OCI-LY1 (cell line): ENCODE data around the gene ROBO4.

ENCODE experiments used
- H2AFZ ChIP-seq: fragments of 200-600 bp; sonication (generic), shearing (Covaris generic); 2 replicates; pipeline ENCODE4 v1.6.0; 2014; ENCODE audit warnings: antibody characterized with exemption, mild to moderate bottlenecking, low read length
- H3F3A ChIP-seq: fragments of 200-600 bp; sonication (generic), shearing (Covaris generic); 2 replicates; pipeline ENCODE4 v1.6.0; 2014; ENCODE audit warnings: mild to moderate bottlenecking, antibody characterized with exemption, low read length, moderate library complexity; ENCODE audit not compliant: insufficient read depth
- H3K27ac ChIP-seq: fragments of 200-600 bp; sonication (generic); 2 replicates; pipeline ENCODE4 v1.5.1; 2014; ENCODE audit warnings: low read length, mixed run types, mild to moderate bottlenecking, low read depth; ENCODE audit not compliant: poor library complexity, severe bottlenecking
- H3K27me3 ChIP-seq: fragments of 200-600 bp; sonication (generic); 2 replicates; pipeline ENCODE4 v1.6.0; 2014; ENCODE audit warnings: antibody characterized with exemption, mild to moderate bottlenecking, low read length, moderate library complexity; ENCODE audit not compliant: insufficient read depth
- H3K36me3 ChIP-seq: fragments of 200-600 bp; sonication (generic); 2 replicates; pipeline ENCODE4 v1.6.1; 2014; ENCODE audit warnings: mild to moderate bottlenecking, antibody characterized with exemption, low read length, moderate library complexity, mixed read lengths; ENCODE audit not compliant: insufficient read depth
- H3K4me1 ChIP-seq: fragments of 200-600 bp; sonication (generic); 2 replicates; pipeline ENCODE4 v1.5.1; 2014; ENCODE audit warnings: mild to moderate bottlenecking, low read length, moderate library complexity; ENCODE audit not compliant: insufficient read depth, severe bottlenecking
- H3K4me2 ChIP-seq: fragments of 200-600 bp; sonication (generic), shearing (Covaris generic); 2 replicates; pipeline ENCODE4 v1.6.1; 2014; ENCODE audit warnings: low read length
- H3K4me3 ChIP-seq: fragments of 200-600 bp; sonication (generic); 2 replicates; pipeline ENCODE4 v1.5.1; 2014; ENCODE audit warnings: low read length, low read depth, mild to moderate bottlenecking, mixed read lengths; ENCODE audit not compliant: poor library complexity, severe bottlenecking
- H3K79me2 ChIP-seq: fragments of 200-600 bp; shearing (Covaris generic); 2 replicates; pipeline ENCODE4 v1.6.1; 2016; ENCODE audit warnings: mixed run types, low read length, mixed read lengths; ENCODE audit not compliant: insufficient read depth
- H3K9ac ChIP-seq: fragments of 200-600 bp; sonication (generic), shearing (Covaris generic); 2 replicates; pipeline ENCODE4 v1.6.1; 2014; ENCODE audit warnings: mild to moderate bottlenecking, low read length, mixed read lengths
- H3K9me2 ChIP-seq: fragments of 200-600 bp; sonication (generic), shearing (Covaris generic); 2 replicates; pipeline ENCODE4 v1.6.1; 2014; ENCODE audit warnings: low read depth, mild to moderate bottlenecking, low read length, mixed read lengths
- H3K9me3 ChIP-seq: fragments of 200-600 bp; shearing (Covaris generic); 2 replicates; pipeline ENCODE4 v1.6.1; 2014; ENCODE audit warnings: low read length, mixed read lengths
- H4K20me1 ChIP-seq: fragments of 200-600 bp; sonication (generic), shearing (Covaris generic); 2 replicates; pipeline ENCODE4 v1.6.0; 2016; ENCODE audit warnings: mild to moderate bottlenecking, low read length; ENCODE audit not compliant: insufficient read depth
- CTCF ChIP-seq: fragments of 200-600 bp; sonication (generic), shearing (Covaris generic); IDR thresholded peaks from 2 replicates; pipeline ENCODE4 v1.5.1; 2017; ENCODE audit warnings: mild to moderate bottlenecking, antibody characterized with exemption, low read length, moderate library complexity, mixed read lengths
- EZH2 ChIP-seq: fragments of 200-600 bp; sonication (generic), shearing (Covaris generic); IDR thresholded peaks from 2 replicates; pipeline ENCODE4 v1.8.0; 2017; ENCODE audit warnings: borderline replicate concordance, mixed run types, mild to moderate bottlenecking, antibody characterized with exemption, low read length, moderate library complexity, mixed read lengths

Gene ROBO4

GRCh38 chr11:124842305-124842704 is 55.4 kb downstream of the ROBO4 start:
- H3K27me3 ChIP-seq = 0 out of 2 replicates have a peak, but pooled peaks cover 4% of the 10 kb centered on the region
- H2AFZ ChIP-seq = no peak overlapping the region

DNA sequence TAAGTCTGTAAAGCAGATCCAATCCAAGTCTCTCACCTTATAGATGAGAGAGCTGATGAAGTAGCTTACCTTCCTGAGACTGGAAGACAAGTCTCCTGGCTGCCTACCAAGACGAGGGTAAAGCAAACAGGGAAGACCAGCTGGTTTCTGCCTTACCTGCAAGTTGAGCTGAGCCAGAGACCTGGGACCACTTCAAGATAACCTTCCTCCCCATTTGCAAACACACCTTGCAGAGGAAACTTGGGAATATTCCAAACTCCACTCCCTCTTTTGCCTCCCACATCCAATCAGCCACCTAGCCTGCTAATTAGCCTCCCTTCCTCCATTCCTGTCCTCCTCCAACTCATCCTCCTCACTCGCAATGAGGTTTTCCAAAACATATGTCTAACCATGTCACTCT is 55.8 kb downstream of the ROBO4 start:
- no peaks in the 10 kb centered on the region for H3K9me3 ChIP-seq
- H3K4me1 ChIP-seq = no peaks in the 10 kb centered on the region
- no peak overlapping the region for H3K27ac ChIP-seq

More at GRCh38 chr11:124842305-124842704, 55.4 kb downstream of the ROBO4 start:
- Histone ChIP-seq H3K9ac (no peak overlapping the region), H3K4me3 (no peak overlapping the region), H3K9me2 (no peaks in the 10 kb centered on the region), H3K4me2 (no peak overlapping the region), H4K20me1 (no peaks in the 10 kb centered on the region), H3K4me1 (no peaks in the 10 kb centered on the region), H3K79me2 (no peaks in the 10 kb centered on the region), H3F3A (no peaks in the 10 kb centered on the region), H3K36me3 (no peaks in the 10 kb centered on the region), H3K27ac (no peak overlapping the region), H3K9me3 (no peaks in the 10 kb centered on the region)
- TF ChIP-seq EZH2 = no peak
- no peak for TF ChIP-seq CTCF

GRCh38 chr11:124841201-124841600 is 56.5 kb downstream of the ROBO4 start:
- Histone ChIP-seq H3K9ac (no peak overlapping the region), H3K79me2 (no peaks in the 10 kb centered on the region), H3K9me2 (no peaks in the 10 kb centered on the region), H3K9me3 (no peaks in the 10 kb centered on the region), H3F3A (no peaks in the 10 kb centered on the region), H3K27ac (no peak overlapping the region), H3K4me3 (no peak overlapping the region), H3K36me3 (no peaks in the 10 kb centered on the region), H3K27me3 (0 out of 2 replicates have a peak, but pooled peaks cover 2% of the 10 kb centered on the region), H2AFZ (no peak overlapping the region), H4K20me1 (no peaks in the 10 kb centered on the region), H3K4me1 (peaks cover 4% of the 10 kb centered on the region), H3K4me2 (no peak overlapping the region)
- TF ChIP-seq CTCF (no peak), EZH2 (no peak)

More for the DNA sequence above, 55.8 kb downstream of the ROBO4 start:
- H3F3A ChIP-seq = no peaks in the 10 kb centered on the region
- no peaks in the 10 kb centered on the region for H3K79me2 ChIP-seq
- TF ChIP-seq CTCF (no peak), EZH2 (no peak)
- H3K9ac ChIP-seq = no peak overlapping the region
- no peak overlapping the region for H2AFZ ChIP-seq
- no peaks in the 10 kb centered on the region for H4K20me1 ChIP-seq
- H3K36me3 ChIP-seq = no peaks in the 10 kb centered on the region
- H3K27me3 ChIP-seq = 0 out of 2 replicates have a peak, but pooled peaks cover 4% of the 10 kb centered on the region
- no peak overlapping the region for H3K4me3 ChIP-seq
- no peak overlapping the region for H3K4me2 ChIP-seq
- no peaks in the 10 kb centered on the region for H3K9me2 ChIP-seq
